HG03060 (cell line): ENCODE measurements around the gene HMOX2.

Experiments used
- ATAC-seq: cut with Tn5 transposase; IDR thresholded peaks from one replicate; pipeline ENCODE4 v1.9.1; 2021; ENCODE audit warnings: low read depth, moderate number of reproducible peaks; ENCODE audit not compliant: unreplicated experiment

Gene HMOX2

DNA sequence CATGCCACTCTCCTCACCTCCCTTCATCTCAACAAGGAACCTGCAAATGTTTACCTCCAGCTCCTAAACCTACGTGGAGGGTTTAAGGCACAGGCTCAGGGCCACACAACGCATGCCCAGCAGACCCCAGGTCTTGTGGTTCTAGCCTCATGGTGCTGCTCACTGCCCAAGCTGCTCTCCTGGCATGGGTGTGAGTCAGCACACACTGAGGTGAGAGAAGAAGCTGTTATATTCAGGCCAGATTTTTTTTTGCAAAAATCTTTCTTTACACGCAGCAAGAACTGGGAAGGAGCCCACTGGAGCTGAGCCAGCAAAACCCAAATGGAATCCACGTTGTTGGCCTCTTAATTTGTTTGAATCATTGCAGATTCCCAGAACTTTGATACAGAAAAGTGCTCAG, 74.4 kb downstream of the HMOX2 start:
- ATAC-seq, result no peak

DNA sequence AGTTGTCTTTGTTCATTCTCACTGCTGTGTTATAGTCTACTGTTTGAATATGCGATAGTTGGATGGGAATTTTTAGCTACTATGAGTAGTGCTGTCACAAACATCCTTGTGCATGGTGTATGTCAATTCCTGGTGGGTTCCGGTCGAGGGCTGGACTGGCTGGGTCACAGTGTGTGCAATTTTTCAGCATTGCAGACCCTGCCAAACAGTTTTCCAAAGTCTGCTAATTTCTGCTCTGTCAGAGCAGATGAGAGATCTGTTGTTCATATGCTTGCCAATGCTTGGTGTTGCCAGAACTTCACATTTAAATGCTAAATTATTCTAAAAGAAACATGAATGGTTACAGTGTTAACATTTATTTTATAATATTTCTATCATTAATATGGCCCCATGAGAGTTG, 76.3 kb downstream of the HMOX2 start:
- ATAC-seq, result no peak

DNA sequence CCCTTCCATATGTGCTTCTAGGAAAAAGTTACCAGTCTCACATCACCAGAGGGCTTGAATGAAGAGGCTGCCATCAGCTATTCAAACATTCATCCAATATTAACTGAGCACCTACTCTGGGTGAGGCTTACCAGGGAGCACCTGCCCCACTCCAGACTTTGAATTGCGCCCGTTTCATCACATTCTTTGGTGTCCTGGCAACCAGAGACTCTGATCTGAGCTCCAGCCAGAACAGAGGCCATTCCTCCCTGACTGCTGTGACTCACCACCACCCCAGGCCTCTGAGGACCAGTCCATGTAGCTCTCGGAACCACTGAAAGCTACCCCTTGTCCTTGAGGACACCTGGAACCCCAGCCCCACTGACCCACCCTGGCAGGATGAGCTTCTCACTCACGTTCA, 79.9 kb downstream of the HMOX2 start, which contains the start of gene C16orf96:
C16orf96 (plus strand) TSS at position 229 of the 400 bp plus-strand sequence; CDS start at position 379, 150 bp downstream.
- no peak for ATAC-seq

DNA sequence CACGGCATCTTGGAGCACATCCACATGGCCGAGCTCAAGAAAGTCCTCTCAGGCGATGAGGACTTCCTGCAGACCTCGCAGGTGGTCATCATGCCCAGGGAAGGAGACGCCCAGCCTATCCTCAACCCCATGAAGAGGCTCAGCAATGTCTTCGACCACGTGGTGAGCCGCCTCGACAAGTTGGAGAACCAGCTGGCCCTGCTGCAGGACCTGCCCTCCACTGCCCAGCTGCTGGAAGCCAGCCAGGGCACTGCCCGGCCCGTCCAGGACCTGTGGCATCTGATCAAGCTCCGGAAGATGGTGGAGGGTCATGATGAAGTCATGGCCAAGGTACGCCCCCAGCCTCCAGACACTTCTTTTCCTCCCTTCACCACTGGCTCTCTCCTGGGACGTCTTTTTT, 80.4 kb downstream of the HMOX2 start:
- ATAC-seq, result no peak

DNA sequence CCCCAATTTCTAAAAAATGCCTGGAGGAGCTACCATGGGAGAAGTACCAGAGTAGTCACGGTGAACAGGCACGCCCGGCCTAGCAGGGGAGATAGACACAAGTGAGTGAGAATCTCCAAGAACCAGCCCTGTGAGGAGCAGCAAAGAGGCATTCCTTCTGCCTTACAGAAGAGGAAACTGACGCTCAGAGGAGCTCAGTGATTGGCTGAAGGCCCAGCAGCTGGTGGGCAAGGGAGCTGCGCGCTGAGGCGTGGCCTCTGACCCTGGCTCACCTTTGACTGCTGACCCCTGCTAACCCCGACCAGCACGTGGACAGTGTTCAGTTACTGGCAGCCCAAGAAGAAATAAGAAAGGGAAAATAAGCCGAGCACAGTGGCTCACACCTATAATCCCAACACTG, 81.8 kb downstream of the HMOX2 start:
- ATAC-seq, result no peak
